GM19099 (cell line): Measurements from ENCODE around the gene GATB.

Experiments used
- POLR2A ChIP-seq: IDR thresholded peaks from 3 replicates; pipeline ENCODE4 v1.6.1; 2011; ENCODE audit warnings: low read depth; ENCODE audit not compliant: insufficient read length; ENCODE audit errors: extremely low read depth

The GATB gene

DNA sequence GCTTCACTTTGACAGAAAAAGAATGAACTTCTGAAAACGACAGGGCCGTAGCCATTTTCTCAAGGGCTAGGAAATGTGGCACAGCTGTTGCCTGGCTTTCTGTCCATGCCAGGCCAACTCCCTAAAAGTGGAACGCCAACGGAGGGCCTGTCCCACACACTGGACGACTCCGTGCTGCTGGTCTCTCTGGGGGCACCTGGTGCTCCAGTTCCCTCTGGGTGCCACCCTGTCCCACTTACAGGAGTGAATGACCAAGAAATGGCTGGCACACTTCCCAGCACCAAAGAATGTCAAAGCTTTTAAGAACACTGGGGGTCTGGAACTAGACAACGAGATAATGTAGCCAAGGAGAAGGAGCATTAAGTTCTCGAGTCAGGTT is 40.9 kb downstream of the GATB start:
- TF ChIP-seq POLR2A: no peak

DNA sequence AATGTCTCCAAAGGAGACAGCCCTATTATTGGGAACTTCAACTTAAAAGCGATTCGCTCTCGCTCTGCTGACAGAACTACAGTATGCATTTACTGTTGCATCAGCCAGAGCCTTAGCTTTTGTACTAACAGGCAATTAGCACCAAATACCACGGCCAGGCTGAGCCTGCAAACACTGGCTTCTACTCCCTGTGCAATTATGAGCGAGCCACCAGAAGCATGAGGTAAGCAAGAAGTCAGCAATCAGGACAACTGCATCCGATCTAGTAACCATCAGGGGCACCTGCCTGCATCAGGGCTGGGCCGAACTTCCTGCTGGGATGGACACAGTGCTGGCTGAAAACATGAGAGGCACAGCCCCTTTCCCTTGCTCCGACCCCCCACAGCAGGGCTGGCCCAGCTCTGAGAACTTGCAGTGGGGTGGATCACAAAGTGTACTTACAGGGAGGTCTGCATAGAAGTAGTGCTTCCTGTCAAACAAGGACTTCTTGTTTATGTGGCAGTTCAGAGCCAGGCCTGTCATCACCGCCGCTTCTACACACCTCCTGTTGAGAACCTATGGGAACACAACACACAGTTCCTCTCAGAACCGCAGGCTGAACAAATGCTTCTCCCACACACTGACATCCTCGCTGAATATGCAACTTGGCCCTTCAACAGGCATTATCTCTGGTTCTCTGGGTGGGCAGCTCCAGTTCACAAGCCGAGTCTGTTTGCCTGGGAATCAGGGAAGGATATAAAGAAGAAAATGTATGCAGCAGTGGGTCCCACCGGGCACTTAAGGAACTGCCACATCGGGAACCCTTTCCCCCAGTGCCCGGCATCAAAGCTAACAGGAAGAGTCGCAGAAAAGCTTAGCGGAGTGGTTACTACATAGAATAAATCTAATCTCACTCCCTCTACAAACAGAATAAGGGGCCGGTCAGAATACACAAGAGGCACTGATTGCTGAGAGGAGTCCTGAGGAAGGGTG is 41.5 kb downstream of the GATB start:
- no peak for TF ChIP-seq POLR2A

DNA sequence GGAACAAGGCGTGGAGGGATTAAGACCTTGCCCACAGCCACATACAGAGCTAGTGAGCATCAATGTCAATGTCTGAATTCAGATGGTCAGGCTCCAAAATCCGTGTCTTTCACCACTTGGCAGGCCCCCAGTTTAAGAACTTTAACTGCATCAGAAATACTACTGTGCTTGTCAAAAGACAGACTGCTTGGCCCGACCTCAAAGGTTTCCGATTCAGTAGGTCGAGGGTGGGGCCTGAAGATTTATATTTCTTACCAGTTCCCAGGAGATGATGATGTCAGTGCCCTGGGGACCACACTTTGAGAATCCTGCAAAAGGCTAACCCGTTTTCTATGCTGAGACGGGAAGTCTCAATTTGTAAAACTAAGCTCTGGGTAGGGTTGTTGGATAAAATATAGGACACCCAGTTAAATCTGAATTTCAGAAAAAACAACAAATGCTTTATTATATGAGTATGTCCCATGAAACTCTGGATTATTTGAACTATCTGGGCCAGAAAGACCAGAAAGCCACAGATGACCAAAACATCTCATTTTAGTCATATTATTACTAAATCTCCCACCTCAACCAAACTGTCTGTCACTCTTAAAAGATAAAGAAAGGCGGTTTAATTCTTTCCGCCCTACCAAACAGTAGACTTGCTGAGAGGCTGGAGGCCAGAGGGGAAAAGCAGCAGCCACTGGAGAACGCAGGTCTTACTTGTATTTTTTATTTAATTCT is 42.7 kb downstream of the GATB start:
- TF ChIP-seq POLR2A: no peak

DNA sequence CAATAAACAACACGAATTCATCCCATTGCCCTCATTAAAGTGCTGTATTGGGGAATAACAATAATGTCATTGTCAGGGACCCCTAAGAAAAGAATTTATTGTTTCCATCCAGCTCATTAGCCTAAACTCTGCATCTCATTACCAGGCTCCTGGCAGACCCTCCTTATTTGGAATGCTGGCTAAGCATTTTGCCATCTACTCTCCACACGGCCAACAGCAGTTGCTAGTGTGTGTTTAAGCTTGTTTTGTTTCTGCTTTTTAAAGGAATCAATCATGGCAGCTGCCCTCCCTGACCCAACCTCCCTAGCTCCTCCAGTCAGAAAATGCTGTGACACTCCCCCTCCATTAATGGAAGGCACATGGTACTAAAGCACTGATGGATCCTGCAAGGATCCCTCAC is 43.5 kb downstream of the GATB start:
- TF ChIP-seq POLR2A: no peak

DNA sequence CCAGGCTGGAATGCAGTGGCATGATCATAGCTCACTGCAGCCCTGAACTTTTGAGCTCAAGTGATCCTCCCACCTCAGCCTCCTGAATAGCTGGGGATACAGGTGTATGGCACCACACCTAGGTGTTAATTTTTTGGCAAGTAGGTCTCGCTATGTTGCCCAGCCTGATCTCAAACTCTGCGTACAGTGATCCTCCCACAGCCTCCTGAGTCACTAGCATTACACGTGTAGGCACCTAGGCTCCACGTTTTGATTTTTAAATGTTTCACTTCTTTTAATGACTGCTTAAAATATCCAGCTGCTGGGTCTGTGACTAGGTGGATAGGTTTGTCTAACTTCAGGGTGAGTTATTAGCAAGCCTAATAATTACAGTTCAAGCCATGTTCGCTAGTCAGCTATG is 44.5 kb downstream of the GATB start:
- no peak for TF ChIP-seq POLR2A

DNA sequence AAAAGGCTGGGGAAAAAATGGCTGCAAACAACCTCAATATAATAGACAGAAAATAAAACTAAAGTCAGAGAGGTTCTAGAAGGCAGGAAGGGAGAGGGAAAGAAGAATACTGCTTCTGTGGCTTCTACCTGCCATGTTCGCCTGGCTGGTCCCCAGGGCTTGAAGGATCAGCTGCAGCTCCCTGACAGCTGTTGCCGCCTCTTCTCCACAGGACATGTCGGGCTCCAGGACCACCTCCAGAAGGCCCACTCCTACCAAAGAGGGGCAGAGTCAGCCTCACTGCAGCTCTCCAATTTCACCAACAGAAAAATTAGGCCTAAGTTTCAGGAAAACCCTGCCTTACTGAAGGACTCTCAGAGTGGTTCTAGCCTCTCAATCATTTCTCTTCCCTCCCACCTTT is 44.9 kb downstream of the GATB start:
- no peak for TF ChIP-seq POLR2A

DNA sequence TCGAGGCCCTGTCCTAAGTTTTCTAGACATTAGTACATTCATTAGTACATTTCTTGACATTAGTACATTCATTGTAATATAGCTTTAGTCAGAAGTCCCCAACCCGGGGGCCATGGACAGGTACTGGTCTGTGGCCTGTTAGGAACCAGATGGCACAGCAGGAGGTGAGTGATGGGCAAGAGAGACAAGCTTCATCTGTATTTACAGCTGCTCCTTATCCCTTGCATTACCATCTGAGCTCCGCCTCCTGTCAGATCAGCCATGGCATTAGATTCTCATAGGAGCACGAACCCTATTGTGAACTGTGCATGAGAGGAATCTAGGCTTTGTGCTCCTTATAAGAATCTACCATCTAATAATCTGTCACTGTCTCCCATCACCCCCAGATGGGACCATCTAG is 48.0 kb downstream of the GATB start:
- TF ChIP-seq POLR2A: no peak

DNA sequence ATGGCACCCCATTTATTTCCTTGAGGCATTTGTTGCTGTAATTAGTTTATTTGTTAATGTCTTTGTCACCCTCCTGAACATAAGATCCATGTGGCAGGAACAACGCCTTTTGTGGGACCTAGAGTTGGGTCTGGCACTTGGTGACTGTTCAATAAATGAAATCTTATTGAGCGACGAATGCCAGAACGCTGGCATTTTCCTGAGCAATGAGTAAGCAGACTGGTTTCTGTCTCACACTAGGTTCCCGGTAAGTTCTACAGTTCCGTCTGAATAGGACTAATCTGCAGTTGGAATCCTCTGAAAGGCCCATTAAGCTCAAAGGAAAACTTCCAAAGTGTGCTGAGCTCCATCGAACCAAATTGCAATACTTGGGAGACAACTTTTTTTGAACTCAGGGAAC is 49.2 kb downstream of the GATB start:
- no peak for TF ChIP-seq POLR2A

DNA sequence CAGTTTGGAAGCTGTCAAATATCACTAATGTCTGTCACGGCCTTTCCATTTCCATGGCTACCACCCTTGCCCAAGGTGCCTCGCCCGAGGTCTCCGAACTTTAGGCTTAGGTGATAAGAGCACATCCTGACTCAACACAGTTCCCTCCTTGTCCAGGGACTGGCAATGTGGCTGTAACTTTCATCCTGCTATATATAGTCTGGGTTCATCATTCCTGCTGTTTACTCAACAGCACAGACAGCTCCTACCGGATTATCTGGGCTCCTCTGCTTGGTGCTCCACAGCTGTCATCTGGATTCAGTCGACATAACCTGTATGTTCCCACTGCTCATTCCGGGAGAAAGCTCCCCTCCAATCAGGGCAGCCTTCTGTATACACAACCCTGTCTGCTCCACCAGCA is 51.2 kb downstream of the GATB start:
- TF ChIP-seq POLR2A: no peak

DNA sequence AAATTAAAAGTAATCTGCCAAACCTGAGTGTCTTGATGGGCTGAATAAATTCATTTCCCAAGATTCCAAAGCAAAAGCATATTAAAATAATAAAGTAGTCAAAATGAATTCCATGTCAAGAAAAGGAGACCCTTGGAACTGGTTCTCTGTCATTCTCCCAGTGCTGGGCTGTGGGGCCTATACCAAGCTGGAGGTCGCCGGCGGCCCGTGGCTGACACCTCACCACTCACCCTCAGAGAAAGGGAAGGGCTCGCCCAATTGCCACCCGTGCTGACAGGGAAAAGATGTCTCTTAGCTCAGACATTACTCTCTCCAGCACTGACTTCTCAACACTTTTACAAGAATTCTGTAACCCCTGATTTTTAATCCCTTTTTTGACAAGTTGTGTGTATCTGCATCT is 51.7 kb downstream of the GATB start:
- no peak for TF ChIP-seq POLR2A

DNA sequence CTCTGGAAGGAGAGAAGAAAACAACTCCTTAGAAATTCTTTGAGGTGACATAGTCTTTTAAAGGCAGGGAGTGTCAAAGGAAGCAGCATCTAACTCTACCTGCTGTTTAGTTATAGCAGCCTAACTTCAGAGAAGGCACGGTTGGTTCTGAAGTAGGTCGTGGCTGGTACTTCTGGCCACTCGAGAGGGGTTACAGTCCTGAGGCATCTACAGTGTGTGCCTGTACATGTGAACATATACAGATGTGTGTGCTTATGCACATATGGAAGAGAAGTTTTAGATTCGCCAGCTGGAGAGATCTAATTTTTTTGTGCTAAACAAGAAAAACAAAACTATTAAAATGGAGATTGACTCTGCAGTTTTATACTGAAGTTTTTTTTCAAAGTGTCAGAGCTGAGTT is 52.7 kb downstream of the GATB start:
- TF ChIP-seq POLR2A: no peak

DNA sequence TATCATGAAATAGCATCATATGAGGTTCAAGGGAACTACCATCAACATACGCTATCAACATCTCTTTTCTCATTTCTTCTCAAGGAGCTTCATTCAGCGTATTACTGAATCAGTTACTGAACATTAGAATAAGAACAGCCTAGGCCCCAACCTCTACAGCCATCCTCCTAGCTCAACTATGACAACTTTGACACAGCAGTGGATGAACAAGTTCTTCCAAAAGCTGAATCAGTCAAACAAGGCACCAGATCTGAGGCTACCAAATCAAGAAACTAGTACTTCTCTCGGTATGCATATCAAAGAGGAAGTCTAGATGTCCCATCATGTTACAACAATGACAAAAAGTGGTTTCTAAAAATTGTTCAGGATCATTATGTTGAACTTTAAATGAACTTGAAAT is 57.4 kb downstream of the GATB start:
- no peak for TF ChIP-seq POLR2A

DNA sequence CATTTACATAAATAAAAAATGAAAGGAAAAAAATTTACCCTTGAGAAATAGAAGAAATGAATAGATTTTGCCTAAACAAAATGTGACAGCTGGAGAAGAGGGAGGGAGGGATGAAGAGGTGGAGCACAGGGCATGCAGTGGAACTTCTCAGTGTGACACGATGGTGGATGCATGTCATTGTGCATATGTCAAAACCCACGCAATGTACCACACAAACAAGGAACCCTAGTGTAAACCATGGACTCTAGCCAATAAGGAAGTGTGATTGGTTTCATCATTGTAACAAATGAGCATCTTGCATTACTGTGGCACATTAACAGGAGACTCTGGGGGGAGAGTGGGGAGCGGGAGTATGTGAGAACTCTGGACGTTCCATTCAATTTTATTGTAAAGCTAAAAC is 58.6 kb downstream of the GATB start:
- no peak for TF ChIP-seq POLR2A

DNA sequence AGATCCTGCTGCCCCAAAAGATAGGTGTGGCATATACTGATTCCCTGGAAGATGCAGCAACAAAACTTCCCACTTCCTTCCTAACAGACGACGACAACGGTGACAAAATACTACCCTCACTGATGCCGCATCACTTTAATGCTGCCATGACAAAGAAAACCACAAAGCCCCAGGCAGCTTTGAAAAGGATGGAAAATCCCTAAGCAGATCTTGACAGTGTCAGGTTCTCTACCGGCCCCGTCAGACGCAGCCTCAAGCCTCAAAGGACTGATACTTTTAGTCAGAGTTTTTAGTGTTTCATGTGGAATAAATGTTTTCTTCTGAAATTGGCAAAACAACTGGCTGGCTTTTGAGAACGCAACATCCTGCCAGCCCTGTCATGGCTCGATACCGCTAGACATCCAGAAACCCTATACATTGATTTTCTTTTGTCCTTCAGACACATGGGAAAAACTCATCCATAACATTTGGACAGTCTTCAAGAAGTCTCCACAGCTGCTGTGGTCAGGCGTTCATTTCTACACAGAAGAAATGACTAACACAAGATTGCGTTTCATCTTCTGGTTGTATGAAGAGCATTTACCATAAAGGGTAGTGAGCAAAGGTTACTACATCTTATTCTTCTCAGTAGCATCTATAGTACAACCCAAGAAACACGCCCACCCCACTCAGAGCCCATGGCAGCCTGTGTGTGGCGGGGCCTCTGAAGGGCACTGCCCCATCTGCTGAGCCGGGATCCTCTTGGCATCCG is 60.1 kb downstream of the GATB start:
- no peak for TF ChIP-seq POLR2A

DNA sequence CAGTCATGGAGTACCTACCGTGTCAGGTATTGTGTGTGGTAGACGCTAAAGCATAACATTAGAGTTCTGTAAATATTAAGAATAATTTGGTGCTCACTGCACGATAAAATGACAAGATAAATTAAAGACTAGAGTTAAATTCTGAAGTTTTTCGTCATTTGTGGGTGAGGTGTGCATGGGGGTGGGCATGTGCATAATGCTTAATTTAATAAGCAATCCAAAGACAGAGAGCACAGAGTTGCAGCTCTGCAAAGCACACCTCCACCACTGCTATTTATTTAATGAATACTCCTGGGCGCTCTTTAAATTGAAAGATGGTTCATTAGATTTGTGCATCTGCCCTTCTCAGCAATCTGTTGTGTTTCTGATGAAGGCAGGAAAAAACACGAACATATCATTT is 62.6 kb downstream of the GATB start:
- no peak for TF ChIP-seq POLR2A
